Gastrocnemius medialis (tissue), 4 donors: ENCODE results near the gene NPFF.

Experiments used
- POLR2A ChIP-seq, 2 donors: fragments of 450-650 bp; IDR thresholded peaks; one replicate each; pipeline ENCODE4 v1.6.1; 2017; ENCODE audit warnings: antibody characterized with exemption in 2 of 2, mild to moderate bottlenecking in 2 of 2, moderate library complexity in 2 of 2
- TF ChIP-seq, protein P1 (sequence below), 5 experiments: fragments of 450-650 bp in 3 of 5; fragments of 200-600 bp in 2 of 5; sonication (generic) in 2 of 5; IDR thresholded peaks in 4 of 5; conservative IDR thresholded peaks in 1 of 5; 1 replicate in 4 of 5; 2 replicates in 1 of 5; pipeline ENCODE4 v1.5.1; 2016 to 2019; ENCODE audit warnings: antibody characterized with exemption in 5 of 5, mild to moderate bottlenecking in 3 of 5, moderate library complexity in 3 of 5

DNA sequence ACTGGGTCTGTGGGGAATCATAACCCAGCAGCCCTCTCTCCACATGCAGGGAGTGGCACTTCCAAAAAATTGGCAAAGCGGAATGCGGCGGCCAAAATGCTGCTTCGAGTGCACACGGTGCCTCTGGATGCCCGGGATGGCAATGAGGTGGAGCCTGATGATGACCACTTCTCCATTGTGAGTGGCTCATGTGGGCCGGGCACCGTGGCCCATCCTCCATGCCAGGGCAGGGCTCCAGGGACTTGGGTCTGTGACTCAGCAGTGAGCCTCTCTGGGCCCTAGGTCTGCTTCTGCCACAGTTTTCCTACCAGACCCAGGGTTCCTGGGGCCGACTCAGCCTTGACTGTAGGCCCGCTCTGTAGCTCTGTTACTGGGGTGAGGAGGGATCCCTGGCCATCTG lies 2.2 kb downstream of the NPFF start:
- TF ChIP-seq, protein P1, sequence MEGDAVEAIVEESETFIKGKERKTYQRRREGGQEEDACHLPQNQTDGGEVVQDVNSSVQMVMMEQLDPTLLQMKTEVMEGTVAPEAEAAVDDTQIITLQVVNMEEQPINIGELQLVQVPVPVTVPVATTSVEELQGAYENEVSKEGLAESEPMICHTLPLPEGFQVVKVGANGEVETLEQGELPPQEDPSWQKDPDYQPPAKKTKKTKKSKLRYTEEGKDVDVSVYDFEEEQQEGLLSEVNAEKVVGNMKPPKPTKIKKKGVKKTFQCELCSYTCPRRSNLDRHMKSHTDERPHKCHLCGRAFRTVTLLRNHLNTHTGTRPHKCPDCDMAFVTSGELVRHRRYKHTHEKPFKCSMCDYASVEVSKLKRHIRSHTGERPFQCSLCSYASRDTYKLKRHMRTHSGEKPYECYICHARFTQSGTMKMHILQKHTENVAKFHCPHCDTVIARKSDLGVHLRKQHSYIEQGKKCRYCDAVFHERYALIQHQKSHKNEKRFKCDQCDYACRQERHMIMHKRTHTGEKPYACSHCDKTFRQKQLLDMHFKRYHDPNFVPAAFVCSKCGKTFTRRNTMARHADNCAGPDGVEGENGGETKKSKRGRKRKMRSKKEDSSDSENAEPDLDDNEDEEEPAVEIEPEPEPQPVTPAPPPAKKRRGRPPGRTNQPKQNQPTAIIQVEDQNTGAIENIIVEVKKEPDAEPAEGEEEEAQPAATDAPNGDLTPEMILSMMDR (IDR thresholded peaks at IDR 0.05 in 4 of 5, conservative IDR thresholded peaks at IDR 0.05 in 1 of 5) = no peak
- TF ChIP-seq POLR2A (IDR thresholded peaks at IDR 0.05) = no peak
